ENCODE measurements around the gene HTRA2. TPM values are rescaled to one million over a fixed set of nuclear protein-coding genes. Genes with fewer than 3 reads are reported as not detected.
A peak's percentile ranks its signal among the peaks of the same experiment; 100 is the strongest.

HTRA2 gene
- total and polyA plus RNA-seq, 7 experiments from 2014 or later: 16.9 to 46.2 (median 27.8) TPM

- no peak for DNase-seq
- Histone ChIP-seq H3K9me3 (ENCODE audit: control insufficient read depth in 2 of 3, low read length in 3 of 3) (no peaks in the 10 kb centered on the region), H3K27me3 (ENCODE audit: control insufficient read depth in 2 of 2, insufficient read depth in 2 of 2, low read length in 2 of 2) (peaks cover 3 to 5% of the 10 kb centered on the region in 2 donors), H3K4me1 (ENCODE audit: control insufficient read depth in 2 of 2, insufficient read depth in 2 of 2, low read length in 2 of 2) (no peaks in the 10 kb centered on the region), H3K27ac (ENCODE audit: low read depth, low read length) (no peak overlapping the region), H3K4me3 (ENCODE audit: low read length) (no peak overlapping the region), H3K36me3 (ENCODE audit: control insufficient read depth in 2 of 3, insufficient read depth in 3 of 3, low read length in 3 of 3) (no peaks in the 10 kb centered on the region)
- Mint-ChIP-seq H3K27me3 (peaks cover 34 to 44% (median 36%) of the 10 kb centered on the region in 5 donors), H3K27ac (no peak overlapping the region), H3K4me1 (peaks cover 0 to 14% (median 0%) of the 10 kb centered on the region in 7 donors), H3K4me3 (no peak overlapping the region), H3K36me3 (no peaks in the 10 kb centered on the region), H3K9me3 (no peaks in the 10 kb centered on the region)
- intact Hi-C loops (cut with micrococcal nuclease): no loop called here
- no peak for ATAC-seq
- ChIA-PET CTCF (interaction anchor here (1.1 kb wide), 1 partner anchor 11 kb away, joined by 3 read pairs; no protein-coding TSS in a partner anchor), POLR2A (interaction anchor here (1.3 kb wide), 1 partner anchor 14 kb away, joined by 4 read pairs; the partner anchor contains the start of gene DQX1)
Observed at GRCh38 chr2:74540291-74540690, 10.6 kb downstream of the HTRA2 start.

- DNase-seq (no peak), ATAC-seq (no peak)
- POLR2A ChIA-PET: interaction anchor here (0.6 to 0.8 kb wide), 3 partner anchors 17 to 1131 kb away, joined by 3 to 5 read pairs (median 3); partner anchors contain the start of genes DQX1 and STAMBP
- intact Hi-C loops (cut with micrococcal nuclease): no loop called here
- H3K27ac ChIP-seq (ENCODE audit: low read depth, low read length): no peak overlapping the region
- no peaks in the 10 kb centered on the region for H3K36me3 ChIP-seq (ENCODE audit: control insufficient read depth in 2 of 3, insufficient read depth in 3 of 3, low read length in 3 of 3)
- H3K4me3 ChIP-seq (ENCODE audit: low read length): no peak overlapping the region
- Mint-ChIP-seq H3K9me3 (no peaks in the 10 kb centered on the region), H3K4me1 (peaks cover 0 to 14% (median under 1%) of the 10 kb centered on the region in 7 donors), H3K4me3 (no peak overlapping the region), H3K27ac (no peak overlapping the region), H3K27me3 (peaks cover 46 to 55% (median 52%) of the 10 kb centered on the region in 5 donors), H3K36me3 (peaks cover 0 to under 1% (median 0%) of the 10 kb centered on the region in 5 donors)
- no peaks in the 10 kb centered on the region for H3K4me1 ChIP-seq (ENCODE audit: control insufficient read depth in 2 of 2, insufficient read depth in 2 of 2, low read length in 2 of 2)
- CTCF ChIA-PET: no interaction called here
- peaks cover 5 to 10% of the 10 kb centered on the region in 2 donors for H3K27me3 ChIP-seq (ENCODE audit: control insufficient read depth in 2 of 2, insufficient read depth in 2 of 2, low read length in 2 of 2)
- H3K9me3 ChIP-seq (ENCODE audit: control insufficient read depth in 2 of 3, low read length in 3 of 3): no peaks in the 10 kb centered on the region
Observed at GRCh38 chr2:74542978-74543377, 13.2 kb downstream of the HTRA2 start.

GRCh38 chr2:74544634-74545033 lies 14.9 kb downstream of the HTRA2 start:
- Histone ChIP-seq H3K27me3 (ENCODE audit: control insufficient read depth in 2 of 2, insufficient read depth in 2 of 2, low read length in 2 of 2) (peaks cover 9 to 18% of the 10 kb centered on the region in 2 donors), H3K4me1 (ENCODE audit: control insufficient read depth in 2 of 2, insufficient read depth in 2 of 2, low read length in 2 of 2) (peaks cover 0 to 12% of the 10 kb centered on the region in 2 donors), H3K27ac (ENCODE audit: low read depth, low read length) (no peak overlapping the region), H3K9me3 (ENCODE audit: control insufficient read depth in 2 of 3, low read length in 3 of 3) (no peaks in the 10 kb centered on the region), H3K4me3 (ENCODE audit: low read length) (no peak overlapping the region), H3K36me3 (ENCODE audit: control insufficient read depth in 2 of 3, insufficient read depth in 3 of 3, low read length in 3 of 3) (no peaks in the 10 kb centered on the region)
- Mint-ChIP-seq H3K27ac (no peak overlapping the region), H3K36me3 (peaks cover 0 to 6% (median 0%) of the 10 kb centered on the region in 5 donors), H3K9me3 (no peaks in the 10 kb centered on the region), H3K27me3 (peaks cover 39 to 62% (median 52%) of the 10 kb centered on the region in 5 donors), H3K4me1 (peaks cover 5 to 11% (median 9%) of the 10 kb centered on the region in 7 donors), H3K4me3 (no peak overlapping the region)
- ATAC-seq (no peak), DNase-seq (peak in 1 of 9 donors; percentile 14)
- CTCF ChIA-PET: interaction anchor here (1.0 kb wide), 1 partner anchor 9 kb away, joined by 6 read pairs; no protein-coding TSS in a partner anchor
- POLR2A ChIA-PET: interaction anchor here (0.6 kb wide), 1 partner anchor 82 kb away, joined by 3 read pairs; no protein-coding TSS in a partner anchor
- intact Hi-C loops (cut with micrococcal nuclease): loop anchor here in 1 of 2 donors (1.0 kb wide), 1 partner anchor 61 kb away; the partner anchor contains the start of gene TTC31

- ATAC-seq: no peak
- peaks cover 5 to 12% (median 12%) of the 10 kb centered on the region in 7 donors for H3K4me1 Mint-ChIP-seq
- H3K9me3 Mint-ChIP-seq: no peaks in the 10 kb centered on the region
- Histone ChIP-seq H3K36me3 (ENCODE audit: control insufficient read depth in 2 of 3, insufficient read depth in 3 of 3, low read length in 3 of 3) (no peaks in the 10 kb centered on the region), H3K9me3 (ENCODE audit: control insufficient read depth in 2 of 3, low read length in 3 of 3) (no peaks in the 10 kb centered on the region), H3K4me1 (ENCODE audit: control insufficient read depth in 2 of 2, insufficient read depth in 2 of 2, low read length in 2 of 2) (peaks cover 0 to 13% of the 10 kb centered on the region in 2 donors), H3K4me3 (ENCODE audit: low read length) (no peak overlapping the region), H3K27me3 (ENCODE audit: control insufficient read depth in 2 of 2, insufficient read depth in 2 of 2, low read length in 2 of 2) (peaks cover 6 to 20% of the 10 kb centered on the region in 2 donors), H3K27ac (ENCODE audit: low read depth, low read length) (no peak overlapping the region)
- H3K27me3 Mint-ChIP-seq: peaks cover 45 to 65% (median 63%) of the 10 kb centered on the region in 5 donors
- no peak for DNase-seq
- ChIA-PET CTCF (no interaction called here), POLR2A (no interaction called here)
- H3K36me3 Mint-ChIP-seq: peaks cover 0 to 6% (median 0%) of the 10 kb centered on the region in 5 donors
- no peak overlapping the region for H3K4me3 Mint-ChIP-seq
- intact Hi-C loops (cut with micrococcal nuclease): no loop called here
- H3K27ac Mint-ChIP-seq: no peak overlapping the region
Observed at GRCh38 chr2:74546004-74546403, 16.3 kb downstream of the HTRA2 start.

- Mint-ChIP-seq H3K36me3 (peaks cover 0 to 6% (median 0%) of the 10 kb centered on the region in 5 donors), H3K27me3 (peaks cover 43 to 62% (median 56%) of the 10 kb centered on the region in 5 donors), H3K4me1 (peaks cover 11 to 21% (median 14%) of the 10 kb centered on the region in 7 donors), H3K27ac (peak overlapping the region in 1 of 9 donors; percentile 60), H3K9me3 (no peaks in the 10 kb centered on the region), H3K4me3 (peak overlapping the region; percentile 61 to 84 (median 78))
- Histone ChIP-seq H3K36me3 (ENCODE audit: control insufficient read depth in 2 of 3, insufficient read depth in 3 of 3, low read length in 3 of 3) (no peaks in the 10 kb centered on the region), H3K4me3 (ENCODE audit: low read length) (peak overlapping the region; percentile 39), H3K27me3 (ENCODE audit: control insufficient read depth in 2 of 2, insufficient read depth in 2 of 2, low read length in 2 of 2) (peaks cover 6 to 19% of the 10 kb centered on the region in 2 donors), H3K27ac (ENCODE audit: low read depth, low read length) (no peak overlapping the region), H3K4me1 (ENCODE audit: control insufficient read depth in 2 of 2, insufficient read depth in 2 of 2, low read length in 2 of 2) (peaks cover 0 to 13% of the 10 kb centered on the region in 2 donors), H3K9me3 (ENCODE audit: control insufficient read depth in 2 of 3, low read length in 3 of 3) (no peaks in the 10 kb centered on the region)
- ATAC-seq (no peak), DNase-seq (no peak)
- ChIA-PET POLR2A (no interaction called here), CTCF (no interaction called here)
- intact Hi-C loops (cut with micrococcal nuclease): no loop called here
Observed at GRCh38 chr2:74548285-74548899, 18.7 kb downstream of the HTRA2 start.

- Mint-ChIP-seq H3K4me3 (peak overlapping the region; percentile 28 to 84 (median 59)), H3K27me3 (peaks cover 43 to 60% (median 54%) of the 10 kb centered on the region in 5 donors), H3K9me3 (no peaks in the 10 kb centered on the region), H3K4me1 (peaks cover 12 to 25% (median 14%) of the 10 kb centered on the region in 7 donors), H3K27ac (peak overlapping the region in 1 of 9 donors; percentile 85), H3K36me3 (peaks cover 0 to 6% (median 0%) of the 10 kb centered on the region in 5 donors)
- Histone ChIP-seq H3K36me3 (ENCODE audit: control insufficient read depth in 2 of 3, insufficient read depth in 3 of 3, low read length in 3 of 3) (no peaks in the 10 kb centered on the region), H3K9me3 (ENCODE audit: control insufficient read depth in 2 of 3, low read length in 3 of 3) (no peaks in the 10 kb centered on the region), H3K27me3 (ENCODE audit: control insufficient read depth in 2 of 2, insufficient read depth in 2 of 2, low read length in 2 of 2) (peaks cover 6 to 19% of the 10 kb centered on the region in 2 donors), H3K4me1 (ENCODE audit: control insufficient read depth in 2 of 2, insufficient read depth in 2 of 2, low read length in 2 of 2) (peaks cover 3 to 15% of the 10 kb centered on the region in 2 donors), H3K27ac (ENCODE audit: low read depth, low read length) (no peak overlapping the region), H3K4me3 (ENCODE audit: low read length) (peak overlapping the region; percentile 39)
- intact Hi-C loops (cut with micrococcal nuclease): no loop called here
- DNase-seq (peak in 1 of 9 donors; percentile 68), ATAC-seq (peak; percentile 56)
- ChIA-PET POLR2A (no interaction called here), CTCF (no interaction called here)
Observed at GRCh38 chr2:74548900-74549826, 19.4 kb downstream of the HTRA2 start.
